Gastrocnemius medialis (tissue), 4 donors: Measurements from ENCODE around the gene ACVR1B.

ENCODE experiments used
- POLR2A ChIP-seq, 2 donors: fragments of 450-650 bp; IDR thresholded peaks; one replicate each; pipeline ENCODE4 v1.6.1; 2017; ENCODE audit warnings: antibody characterized with exemption in 2 of 2, mild to moderate bottlenecking in 2 of 2, moderate library complexity in 2 of 2
- TF ChIP-seq, protein P1 (sequence below), 5 experiments: fragments of 450-650 bp in 3 of 5; fragments of 200-600 bp in 2 of 5; sonication (generic) in 2 of 5; IDR thresholded peaks in 4 of 5; conservative IDR thresholded peaks in 1 of 5; 1 replicate in 4 of 5; 2 replicates in 1 of 5; pipeline ENCODE4 v1.5.1; 2016 to 2019; ENCODE audit warnings: antibody characterized with exemption in 5 of 5, mild to moderate bottlenecking in 3 of 5, moderate library complexity in 3 of 5

DNA sequence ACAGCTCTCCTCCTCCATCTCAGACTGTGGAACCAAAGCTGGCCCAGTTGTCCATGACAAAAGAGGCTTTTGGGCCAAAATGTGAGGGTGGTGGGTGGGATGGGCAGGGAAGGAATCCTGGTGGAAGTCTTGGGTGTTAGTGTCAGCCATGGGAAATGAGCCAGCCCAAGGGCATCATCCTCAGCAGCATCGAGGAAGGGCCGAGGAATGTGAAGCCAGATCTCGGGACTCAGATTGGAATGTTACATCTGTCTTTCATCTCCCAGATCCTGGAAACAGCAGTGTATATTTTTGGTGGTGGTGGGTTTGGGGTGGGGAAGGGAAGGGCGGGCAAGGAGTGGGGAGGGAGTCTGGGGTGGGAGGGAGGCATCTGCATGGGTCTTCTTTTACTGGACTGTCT is 43.5 kb downstream of the ACVR1B start:
- TF ChIP-seq, protein P1, sequence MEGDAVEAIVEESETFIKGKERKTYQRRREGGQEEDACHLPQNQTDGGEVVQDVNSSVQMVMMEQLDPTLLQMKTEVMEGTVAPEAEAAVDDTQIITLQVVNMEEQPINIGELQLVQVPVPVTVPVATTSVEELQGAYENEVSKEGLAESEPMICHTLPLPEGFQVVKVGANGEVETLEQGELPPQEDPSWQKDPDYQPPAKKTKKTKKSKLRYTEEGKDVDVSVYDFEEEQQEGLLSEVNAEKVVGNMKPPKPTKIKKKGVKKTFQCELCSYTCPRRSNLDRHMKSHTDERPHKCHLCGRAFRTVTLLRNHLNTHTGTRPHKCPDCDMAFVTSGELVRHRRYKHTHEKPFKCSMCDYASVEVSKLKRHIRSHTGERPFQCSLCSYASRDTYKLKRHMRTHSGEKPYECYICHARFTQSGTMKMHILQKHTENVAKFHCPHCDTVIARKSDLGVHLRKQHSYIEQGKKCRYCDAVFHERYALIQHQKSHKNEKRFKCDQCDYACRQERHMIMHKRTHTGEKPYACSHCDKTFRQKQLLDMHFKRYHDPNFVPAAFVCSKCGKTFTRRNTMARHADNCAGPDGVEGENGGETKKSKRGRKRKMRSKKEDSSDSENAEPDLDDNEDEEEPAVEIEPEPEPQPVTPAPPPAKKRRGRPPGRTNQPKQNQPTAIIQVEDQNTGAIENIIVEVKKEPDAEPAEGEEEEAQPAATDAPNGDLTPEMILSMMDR (IDR thresholded peaks at IDR 0.05 in 4 of 5, conservative IDR thresholded peaks at IDR 0.05 in 1 of 5): no peak
- TF ChIP-seq POLR2A (IDR thresholded peaks at IDR 0.05): no peak
